ENCODE data around the gene TTC7B. TPM values are rescaled to one million over a fixed set of nuclear protein-coding genes. Genes with fewer than 3 reads are reported as not detected.

The TTC7B gene
- total RNA-seq, 4 donors from 2014 or later = 14.3 to 48.9 (median 32.5) TPM

GRCh38 chr14:90676356-90676755 is 139.9 kb downstream of the TTC7B start:
- DNase-seq (ENCODE audit: low spot score in 2 of 2) = no peak
- TF ChIP-seq EP300 (IDR thresholded peaks at IDR 0.05) = no peak
- TF ChIP-seq POLR2A (IDR thresholded peaks at IDR 0.05) = no peak
- no peak for TF ChIP-seq CTCF (IDR thresholded peaks at IDR 0.05)
- TF ChIP-seq POLR2AphosphoS5 (IDR thresholded peaks at IDR 0.05) = no peak
- WGBS = 95% methylated on average over 7 of the region's 7 CpGs
- H3K36me3 ChIP-seq = peaks cover 13% of the 10 kb centered on the region
- no peak overlapping the region for H3K4me3 ChIP-seq
- H3K4me1 ChIP-seq = peaks cover 20% of the 10 kb centered on the region
- H3K27ac ChIP-seq = no peak overlapping the region
- H3K9me3 ChIP-seq = no peaks in the 10 kb centered on the region
- H3K27me3 ChIP-seq = no peaks in the 10 kb centered on the region

- WGBS = 83% methylated on average over 7 of the region's 7 CpGs
- no peak for DNase-seq (ENCODE audit: low spot score in 2 of 2)
- H3K36me3 ChIP-seq = peaks cover 13% of the 10 kb centered on the region
- no peak overlapping the region for H3K4me3 ChIP-seq
- H3K27ac ChIP-seq = no peak overlapping the region
- TF ChIP-seq POLR2A (IDR thresholded peaks at IDR 0.05) (no peak), CTCF (IDR thresholded peaks at IDR 0.05) (no peak), POLR2AphosphoS5 (IDR thresholded peaks at IDR 0.05) (no peak), EP300 (IDR thresholded peaks at IDR 0.05) (no peak)
- peaks cover 14% of the 10 kb centered on the region for H3K4me1 ChIP-seq
- H3K27me3 ChIP-seq = no peaks in the 10 kb centered on the region
- no peaks in the 10 kb centered on the region for H3K9me3 ChIP-seq
Observed at GRCh38 chr14:90675399-90675798, 140.8 kb downstream of the TTC7B start.

- H3K4me1 ChIP-seq = peaks cover 14% of the 10 kb centered on the region
- WGBS = 74% methylated on average over 5 of the region's 5 CpGs
- no peak for DNase-seq (ENCODE audit: low spot score in 2 of 2)
- no peaks in the 10 kb centered on the region for H3K27me3 ChIP-seq
- H3K36me3 ChIP-seq = peaks cover 13% of the 10 kb centered on the region
- H3K9me3 ChIP-seq = no peaks in the 10 kb centered on the region
- H3K4me3 ChIP-seq = no peak overlapping the region
- TF ChIP-seq POLR2AphosphoS5 (IDR thresholded peaks at IDR 0.05) (no peak), EP300 (IDR thresholded peaks at IDR 0.05) (no peak), CTCF (IDR thresholded peaks at IDR 0.05) (no peak), POLR2A (IDR thresholded peaks at IDR 0.05) (no peak)
- no peak overlapping the region for H3K27ac ChIP-seq
Observed at GRCh38 chr14:90674716-90675115, 141.5 kb downstream of the TTC7B start.

- TF ChIP-seq EP300 (IDR thresholded peaks at IDR 0.05) (no peak), POLR2A (IDR thresholded peaks at IDR 0.05) (no peak), POLR2AphosphoS5 (IDR thresholded peaks at IDR 0.05) (no peak), CTCF (IDR thresholded peaks at IDR 0.05) (no peak)
- H3K4me3 ChIP-seq = no peak overlapping the region
- H3K9me3 ChIP-seq = no peaks in the 10 kb centered on the region
- H3K36me3 ChIP-seq = peaks cover 13% of the 10 kb centered on the region
- H3K4me1 ChIP-seq = peaks cover 14% of the 10 kb centered on the region
- no peak overlapping the region for H3K27ac ChIP-seq
- WGBS = 70% methylated on average over 8 of the region's 8 CpGs
- H3K27me3 ChIP-seq = no peaks in the 10 kb centered on the region
- DNase-seq (ENCODE audit: low spot score in 2 of 2) = no peak
Observed at GRCh38 chr14:90674043-90674670, 142.1 kb downstream of the TTC7B start.

GRCh38 chr14:90671382-90672234 is 144.6 kb downstream of the TTC7B start:
- Histone ChIP-seq H3K4me3 (no peak overlapping the region), H3K27ac (no peak overlapping the region), H3K4me1 (peaks cover 12% of the 10 kb centered on the region), H3K27me3 (no peaks in the 10 kb centered on the region), H3K9me3 (no peaks in the 10 kb centered on the region), H3K36me3 (peaks cover 13% of the 10 kb centered on the region)
- 60% methylated on average over 10 of the region's 10 CpGs for WGBS
- TF ChIP-seq EP300 (IDR thresholded peaks at IDR 0.05) = no peak
- no peak for TF ChIP-seq POLR2A (IDR thresholded peaks at IDR 0.05)
- no peak for TF ChIP-seq CTCF (IDR thresholded peaks at IDR 0.05)
- no peak for TF ChIP-seq POLR2AphosphoS5 (IDR thresholded peaks at IDR 0.05)
- DNase-seq (ENCODE audit: low spot score in 2 of 2) = no peak
